HG03520 (cell line): ENCODE results near the gene UBXN2A.
"Not testable (repeated sequence)": the region's sequence is repeated elsewhere in the genome, so short reads cannot be mapped to it uniquely, and the experiment has no call there.

Experiments
- ATAC-seq: cut with Tn5 transposase; IDR thresholded peaks from one replicate; pipeline ENCODE4 v1.9.1; 2021; ENCODE audit warnings: mild to moderate bottlenecking, moderate library complexity; ENCODE audit not compliant: unreplicated experiment

The UBXN2A gene

GRCh38 chr2:24040511-24040910 is 100.2 kb downstream of the UBXN2A start:
- no peak for ATAC-seq

GRCh38 chr2:24043133-24043532 is 102.9 kb downstream of the UBXN2A start:
- not testable (repeated sequence) for ATAC-seq

- ATAC-seq, result no peak
Measured at GRCh38 chr2:24045511-24046508, 105.5 kb downstream of the UBXN2A start.

- no peak for ATAC-seq
Measured at GRCh38 chr2:24046599-24046929, 106.3 kb downstream of the UBXN2A start.

- ATAC-seq, result peak; percentile 99
Measured at GRCh38 chr2:24046930-24047702, 106.9 kb downstream of the UBXN2A start, which contains the start of gene WDCP. Gene WDCP (minus strand): TSS chr2:24047391. CDS start chr2:24039494, 7,897 bp downstream.

- no peak for ATAC-seq
Measured at GRCh38 chr2:24047703-24048033, 107.4 kb downstream of the UBXN2A start.

GRCh38 chr2:24048769-24049484 is 108.7 kb downstream of the UBXN2A start:
- no peak for ATAC-seq

GRCh38 chr2:24049485-24050021 is 109.3 kb downstream of the UBXN2A start, which contains the start of gene FKBP1B:
Gene FKBP1B (plus strand): TSS chr2:24049741. CDS start chr2:24049850, 109 bp downstream.
- ATAC-seq, result no peak

GRCh38 chr2:24050041-24050979 is 110.0 kb downstream of the UBXN2A start:
- no peak for ATAC-seq

- no peak for ATAC-seq
Measured at GRCh38 chr2:24051833-24052232, 111.6 kb downstream of the UBXN2A start.

GRCh38 chr2:24052951-24053350 is 112.7 kb downstream of the UBXN2A start:
- ATAC-seq, result no peak
